Measurements from ENCODE around the gene LRRC71. TPM values are rescaled to one million over a fixed set of nuclear protein-coding genes. Genes with fewer than 3 reads are reported as not detected.
A peak's percentile ranks its signal among the peaks of the same experiment; 100 is the strongest.

The LRRC71 gene
- total RNA-seq, 1 donor from 2014 or later = not detected

GRCh38 chr1:156947127-156947526, 26.7 kb downstream of the LRRC71 start:
- no peak overlapping the region for H3K4me3 ChIP-seq (ENCODE audit: low read depth, low read length)
- DNase-seq (ENCODE audit: low read depth) = no peak
- TF ChIP-seq, protein P1, sequence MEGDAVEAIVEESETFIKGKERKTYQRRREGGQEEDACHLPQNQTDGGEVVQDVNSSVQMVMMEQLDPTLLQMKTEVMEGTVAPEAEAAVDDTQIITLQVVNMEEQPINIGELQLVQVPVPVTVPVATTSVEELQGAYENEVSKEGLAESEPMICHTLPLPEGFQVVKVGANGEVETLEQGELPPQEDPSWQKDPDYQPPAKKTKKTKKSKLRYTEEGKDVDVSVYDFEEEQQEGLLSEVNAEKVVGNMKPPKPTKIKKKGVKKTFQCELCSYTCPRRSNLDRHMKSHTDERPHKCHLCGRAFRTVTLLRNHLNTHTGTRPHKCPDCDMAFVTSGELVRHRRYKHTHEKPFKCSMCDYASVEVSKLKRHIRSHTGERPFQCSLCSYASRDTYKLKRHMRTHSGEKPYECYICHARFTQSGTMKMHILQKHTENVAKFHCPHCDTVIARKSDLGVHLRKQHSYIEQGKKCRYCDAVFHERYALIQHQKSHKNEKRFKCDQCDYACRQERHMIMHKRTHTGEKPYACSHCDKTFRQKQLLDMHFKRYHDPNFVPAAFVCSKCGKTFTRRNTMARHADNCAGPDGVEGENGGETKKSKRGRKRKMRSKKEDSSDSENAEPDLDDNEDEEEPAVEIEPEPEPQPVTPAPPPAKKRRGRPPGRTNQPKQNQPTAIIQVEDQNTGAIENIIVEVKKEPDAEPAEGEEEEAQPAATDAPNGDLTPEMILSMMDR (conservative IDR thresholded peaks at IDR 0.05; ENCODE audit: low read depth, low read length) = no peak

DNA sequence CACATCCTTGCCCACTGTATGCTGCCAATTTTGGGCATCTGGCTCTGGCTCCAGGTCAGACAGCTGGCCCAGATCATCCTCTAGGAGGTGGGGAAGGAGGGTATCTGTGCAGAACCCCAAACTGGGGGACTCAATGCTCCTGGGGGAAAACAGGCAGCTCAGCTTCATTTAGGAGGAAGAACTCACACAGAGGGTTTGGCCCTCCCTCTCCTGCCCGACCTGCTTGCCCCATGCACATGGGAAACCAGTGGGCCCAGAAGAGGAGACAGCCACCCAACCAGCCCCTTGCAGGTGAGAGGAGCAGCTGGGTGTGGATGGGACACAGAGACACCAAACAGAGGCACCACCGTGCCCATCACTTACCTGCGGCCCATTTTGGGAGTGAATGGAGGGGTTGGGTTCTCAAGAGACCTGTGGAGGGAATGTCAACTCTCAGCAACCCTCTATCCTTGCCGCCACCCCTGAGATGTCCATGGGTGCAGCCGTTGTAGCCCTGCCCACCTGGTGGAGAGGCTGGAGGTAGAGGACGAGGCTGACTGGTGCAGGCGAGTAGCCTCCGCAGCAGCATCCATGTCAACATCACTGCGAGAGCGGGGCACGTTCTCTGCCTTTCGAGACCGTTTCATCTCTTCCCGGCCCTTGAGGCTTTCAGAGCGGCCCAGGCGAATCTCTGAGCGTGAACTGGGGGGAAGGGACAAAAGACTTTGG, 27.5 kb downstream of the LRRC71 start:
- no peak overlapping the region for H3K4me3 ChIP-seq (ENCODE audit: low read depth, low read length)
- TF ChIP-seq, protein P1 (conservative IDR thresholded peaks at IDR 0.05; ENCODE audit: low read depth, low read length) = no peak
- no peak for DNase-seq (ENCODE audit: low read depth)

- H3K4me3 ChIP-seq (ENCODE audit: low read depth, low read length) = no peak overlapping the region
- no peak for DNase-seq (ENCODE audit: low read depth)
- TF ChIP-seq, protein P1 (conservative IDR thresholded peaks at IDR 0.05; ENCODE audit: low read depth, low read length) = peak; percentile 31
These were observed 28.3 kb downstream of the LRRC71 start for GRCh38 chr1:156948708-156949107.

GRCh38 chr1:156949127-156949526, 28.7 kb downstream of the LRRC71 start:
- no peak overlapping the region for H3K4me3 ChIP-seq (ENCODE audit: low read depth, low read length)
- no peak for DNase-seq (ENCODE audit: low read depth)
- TF ChIP-seq, protein P1 (conservative IDR thresholded peaks at IDR 0.05; ENCODE audit: low read depth, low read length) = no peak

- no peak overlapping the region for H3K4me3 ChIP-seq (ENCODE audit: low read depth, low read length)
- DNase-seq (ENCODE audit: low read depth) = no peak
- TF ChIP-seq, protein P1 (conservative IDR thresholded peaks at IDR 0.05; ENCODE audit: low read depth, low read length) = no peak
These were observed 30.9 kb downstream of the LRRC71 start for GRCh38 chr1:156951371-156951770.

DNA sequence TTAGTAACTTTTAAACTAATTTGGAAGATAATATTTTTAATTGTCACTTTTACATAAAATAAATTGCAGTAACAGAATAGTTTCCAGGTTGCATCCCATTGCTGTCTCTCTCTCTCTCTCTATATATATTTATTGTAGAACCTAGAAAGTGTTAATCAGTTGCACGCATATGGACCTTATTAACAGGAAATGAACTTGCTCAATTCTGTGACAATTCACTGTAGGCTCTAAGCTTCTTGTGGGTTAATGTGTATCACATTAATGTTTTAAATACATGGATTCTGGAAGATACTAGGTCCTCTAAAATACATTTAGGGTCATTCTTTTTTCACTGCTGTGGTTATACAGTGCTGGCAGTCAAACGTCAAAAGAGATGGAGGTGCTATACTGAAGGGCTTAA, 33.1 kb downstream of the LRRC71 start:
- no peak for DNase-seq (ENCODE audit: low read depth)
- H3K4me3 ChIP-seq (ENCODE audit: low read depth, low read length) = no peak overlapping the region
- TF ChIP-seq, protein P1 (conservative IDR thresholded peaks at IDR 0.05; ENCODE audit: low read depth, low read length) = no peak

DNA sequence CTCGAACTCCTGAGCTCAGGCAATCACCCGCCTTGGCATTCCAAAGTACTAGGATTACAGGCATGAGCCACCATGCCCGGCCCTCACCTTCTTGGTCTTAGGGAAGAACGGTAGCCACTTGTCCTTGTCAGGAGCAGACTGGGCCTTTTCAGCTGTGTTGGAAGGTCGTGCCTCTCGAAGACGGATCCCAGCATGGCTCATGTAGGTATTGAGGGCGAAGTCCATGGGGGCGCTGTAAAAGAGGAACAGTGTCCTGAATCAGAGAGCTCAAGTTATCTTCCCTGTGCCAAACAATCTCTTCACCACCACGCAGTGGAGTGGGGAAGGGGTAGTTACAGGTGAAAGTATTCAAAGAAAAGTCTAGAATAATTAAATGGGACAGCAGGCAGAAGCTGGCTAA, 35.9 kb downstream of the LRRC71 start:
- TF ChIP-seq, protein P1 (conservative IDR thresholded peaks at IDR 0.05; ENCODE audit: low read depth, low read length) = no peak
- DNase-seq (ENCODE audit: low read depth) = no peak
- H3K4me3 ChIP-seq (ENCODE audit: low read depth, low read length) = no peak overlapping the region
